Fibroblast of the aortic adventitia (primary cell): ENCODE measurements around the gene CLSTN1. TPM values are rescaled to one million over a fixed set of nuclear protein-coding genes. Genes with fewer than 3 reads are reported as not detected.

ENCODE experiments used
- DNase-seq: peaks from one replicate; pipeline ENCODE4 v3.0.0-alpha.2; 2010; ENCODE audit warnings: low read depth
- H3K4me3 ChIP-seq: 2 replicates; pipeline ENCODE4 v1.5.1; 2011; ENCODE audit warnings: low read depth, mild to moderate bottlenecking, control low read depth, low read length, moderate library complexity
- total RNA-seq: library from RNA; depleted of rRNA; stranded (reverse); fragments of >200 nt; gene quantifications from 2 replicates; pipeline ENCODE4 v1.2.3, GENCODE V29; 2012; ENCODE audit warnings: low replicate concordance
- TF ChIP-seq, protein P1 (sequence below): IDR thresholded peaks from 2 replicates; pipeline ENCODE4 v1.5.1; 2011; ENCODE audit warnings: mild to moderate bottlenecking, low read length, control low read depth, inconsistent platforms; ENCODE audit not compliant: insufficient read depth

CLSTN1 gene
- total RNA-seq, 1 donor = 61.5 TPM

DNA sequence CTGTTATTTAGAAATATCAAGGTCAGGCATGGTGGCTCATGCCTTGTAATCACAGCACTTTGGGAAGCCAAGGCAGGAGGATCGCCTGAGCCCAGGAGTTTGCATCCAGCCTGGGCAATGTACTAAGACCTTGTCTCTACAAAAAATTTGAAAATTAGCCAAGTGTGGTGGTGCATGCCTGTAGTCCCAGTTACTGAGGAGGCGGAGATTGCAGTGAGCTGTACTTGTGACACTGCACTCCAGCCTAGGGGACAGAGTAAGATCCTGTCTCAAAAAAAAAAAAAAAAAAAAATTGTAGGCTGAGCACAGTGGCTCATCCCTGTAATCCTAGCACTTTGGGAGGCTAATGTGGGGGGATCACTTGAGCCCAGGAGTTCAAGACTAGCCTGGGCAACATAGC lies 127.0 kb downstream of the CLSTN1 start:
- DNase-seq = no peak
- TF ChIP-seq, protein P1, sequence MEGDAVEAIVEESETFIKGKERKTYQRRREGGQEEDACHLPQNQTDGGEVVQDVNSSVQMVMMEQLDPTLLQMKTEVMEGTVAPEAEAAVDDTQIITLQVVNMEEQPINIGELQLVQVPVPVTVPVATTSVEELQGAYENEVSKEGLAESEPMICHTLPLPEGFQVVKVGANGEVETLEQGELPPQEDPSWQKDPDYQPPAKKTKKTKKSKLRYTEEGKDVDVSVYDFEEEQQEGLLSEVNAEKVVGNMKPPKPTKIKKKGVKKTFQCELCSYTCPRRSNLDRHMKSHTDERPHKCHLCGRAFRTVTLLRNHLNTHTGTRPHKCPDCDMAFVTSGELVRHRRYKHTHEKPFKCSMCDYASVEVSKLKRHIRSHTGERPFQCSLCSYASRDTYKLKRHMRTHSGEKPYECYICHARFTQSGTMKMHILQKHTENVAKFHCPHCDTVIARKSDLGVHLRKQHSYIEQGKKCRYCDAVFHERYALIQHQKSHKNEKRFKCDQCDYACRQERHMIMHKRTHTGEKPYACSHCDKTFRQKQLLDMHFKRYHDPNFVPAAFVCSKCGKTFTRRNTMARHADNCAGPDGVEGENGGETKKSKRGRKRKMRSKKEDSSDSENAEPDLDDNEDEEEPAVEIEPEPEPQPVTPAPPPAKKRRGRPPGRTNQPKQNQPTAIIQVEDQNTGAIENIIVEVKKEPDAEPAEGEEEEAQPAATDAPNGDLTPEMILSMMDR = no peak
- no peak overlapping the region for H3K4me3 ChIP-seq

DNA sequence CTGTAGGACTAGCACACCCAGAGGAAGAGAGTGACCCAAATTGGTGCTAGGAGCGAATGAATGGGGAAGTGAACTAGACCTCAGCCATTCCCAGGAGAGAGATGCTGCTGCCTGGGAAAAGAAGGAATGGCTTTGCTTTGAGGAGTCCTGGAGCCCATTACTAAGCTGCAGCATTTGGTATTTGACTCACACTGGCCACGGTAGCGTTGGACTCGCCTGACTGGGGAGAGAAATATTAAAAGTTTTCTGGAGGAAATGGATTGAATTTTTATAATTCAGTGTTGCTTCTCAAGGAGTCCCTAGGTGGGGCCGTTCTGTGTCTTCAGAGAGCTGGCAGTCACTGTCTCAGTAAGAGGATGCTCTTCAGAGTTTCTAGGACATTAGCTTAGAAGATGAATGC lies 132.1 kb downstream of the CLSTN1 start:
- H3K4me3 ChIP-seq = no peak overlapping the region
- no peak for DNase-seq
- TF ChIP-seq, protein P1 = no peak

DNA sequence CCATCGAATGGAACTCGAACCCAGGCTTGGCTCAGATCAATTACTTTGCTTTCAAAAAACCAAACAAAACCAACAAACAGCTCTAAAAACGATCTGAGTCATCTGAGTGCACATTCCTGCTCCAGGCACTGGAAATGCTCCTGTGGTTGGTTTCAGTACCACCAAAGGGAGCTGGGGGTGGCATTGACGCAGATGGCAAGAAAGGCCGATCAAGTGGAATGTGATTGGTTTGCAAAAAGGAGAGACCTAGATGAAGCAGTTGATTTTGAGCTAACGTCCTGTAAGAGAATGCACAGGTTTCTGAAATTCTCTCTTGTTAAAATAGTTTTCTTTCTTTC lies 132.7 kb downstream of the CLSTN1 start:
- no peak overlapping the region for H3K4me3 ChIP-seq
- TF ChIP-seq, protein P1 = no peak
- no peak for DNase-seq

DNA sequence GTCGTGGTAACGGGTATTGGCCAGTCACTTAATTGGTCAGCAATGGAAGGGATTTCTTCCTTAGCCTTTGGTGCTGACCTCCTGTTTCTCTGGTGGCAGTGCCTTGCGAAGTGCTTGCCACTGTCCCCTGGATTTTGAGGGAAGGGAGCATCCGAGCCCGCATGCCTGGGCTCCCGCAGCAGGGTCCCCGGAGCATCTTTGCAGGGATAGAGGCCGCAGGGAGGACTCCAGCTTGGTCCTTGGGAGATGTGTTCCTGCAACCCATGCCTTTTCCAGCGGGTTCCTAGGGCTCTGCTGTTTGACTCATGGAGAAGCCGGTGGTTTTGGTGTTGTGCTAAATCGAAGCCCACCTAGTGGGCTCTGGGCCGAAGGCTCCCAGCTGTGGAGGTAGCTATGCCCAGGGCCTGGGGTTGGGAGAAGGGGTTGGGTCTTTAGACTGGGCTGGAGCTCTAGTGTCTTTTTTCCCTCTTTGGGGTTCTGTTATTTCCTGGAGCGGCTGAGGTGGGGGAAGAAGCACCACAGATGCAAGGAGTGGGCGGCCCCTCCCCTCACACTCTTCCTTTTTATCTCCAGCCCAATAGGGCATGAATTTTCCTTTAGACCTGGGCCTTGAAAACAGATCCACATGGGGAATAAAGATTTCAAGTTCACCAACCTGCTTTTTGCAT lies 133.2 kb downstream of the CLSTN1 start:
- DNase-seq = no peak
- TF ChIP-seq, protein P1 = no peak
- peak overlapping the region; percentile 69 for H3K4me3 ChIP-seq

DNA sequence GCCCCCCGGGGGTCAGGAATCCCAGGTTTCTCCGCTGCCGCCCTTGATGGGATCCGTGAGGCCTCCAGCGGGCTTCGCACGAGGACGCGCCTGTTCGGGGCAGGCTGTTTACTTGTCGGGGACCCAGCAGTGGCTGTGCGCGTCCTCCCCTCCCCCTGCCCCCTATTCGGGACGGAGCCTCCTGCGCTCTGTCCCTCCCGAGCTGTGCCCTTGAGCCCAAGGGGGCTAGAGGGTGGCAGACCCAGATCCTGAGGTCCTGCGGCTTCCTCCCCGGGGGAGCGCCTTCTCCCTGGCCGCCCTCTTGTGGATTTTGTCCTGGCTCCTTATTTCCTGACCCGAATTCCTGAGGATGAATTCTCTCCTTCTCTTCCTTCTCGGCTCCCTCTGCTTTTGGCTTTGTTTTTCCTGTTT lies 133.8 kb downstream of the CLSTN1 start:
- DNase-seq = no peak
- TF ChIP-seq, protein P1 = peak; percentile 11
- H3K4me3 ChIP-seq = peak overlapping the region; percentile 69

DNA sequence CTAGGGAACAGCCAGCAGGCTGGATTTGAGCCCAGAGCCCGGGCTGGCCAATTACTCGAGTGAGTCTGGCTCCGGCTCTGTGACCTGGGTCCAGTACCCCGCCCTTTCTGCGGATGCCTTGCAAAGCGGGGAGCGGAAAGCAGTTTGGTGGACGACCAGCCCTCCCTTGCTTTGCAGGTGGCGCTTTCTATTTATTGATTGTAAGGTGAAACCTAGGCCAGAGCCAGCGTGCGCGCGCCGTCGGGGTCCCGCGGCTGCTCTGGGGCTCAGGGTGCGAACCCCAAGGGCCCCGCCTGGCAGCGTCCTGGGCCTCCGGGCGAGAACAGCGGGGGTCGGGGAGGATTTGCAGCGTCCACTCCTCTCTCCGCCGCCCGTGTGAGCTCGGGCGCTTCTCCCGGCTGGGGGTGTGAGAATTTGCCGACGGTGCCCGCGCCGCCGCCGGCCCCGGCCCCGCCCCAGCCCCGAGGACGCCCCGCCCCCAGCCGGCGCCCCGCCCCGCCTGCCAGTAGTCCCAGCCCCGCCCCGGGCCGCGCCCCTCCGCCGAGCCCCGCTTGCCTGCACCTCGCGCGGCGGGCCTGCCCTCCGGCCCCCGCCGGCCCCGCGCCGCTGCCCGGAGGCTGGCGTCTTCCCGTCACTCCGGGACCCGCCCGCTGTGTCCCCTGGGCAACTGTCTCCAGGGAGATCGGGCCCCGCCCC lies 134.6 kb downstream of the CLSTN1 start:
- TF ChIP-seq, protein P1 = no peak

More for the DNA sequence above, 134.6 kb downstream of the CLSTN1 start:
- H3K4me3 ChIP-seq = peak overlapping the region; percentile 69
- peak; percentile 58 for DNase-seq
